GM19324 (cell line): ENCODE results near the gene BBS9.
"Not testable (repeated sequence)": the region's sequence is repeated elsewhere in the genome, so short reads cannot be mapped to it uniquely, and the experiment has no call there.

Experiments
- ATAC-seq: cut with Tn5 transposase; IDR thresholded peaks from one replicate; pipeline ENCODE4 v1.9.1; 2021; ENCODE audit warnings: mild to moderate bottlenecking, moderate library complexity; ENCODE audit not compliant: unreplicated experiment, low FRiP score

BBS9 gene

GRCh38 chr7:33192695-33193291 lies 63.4 kb downstream of the BBS9 start:
- ATAC-seq: no peak

DNA sequence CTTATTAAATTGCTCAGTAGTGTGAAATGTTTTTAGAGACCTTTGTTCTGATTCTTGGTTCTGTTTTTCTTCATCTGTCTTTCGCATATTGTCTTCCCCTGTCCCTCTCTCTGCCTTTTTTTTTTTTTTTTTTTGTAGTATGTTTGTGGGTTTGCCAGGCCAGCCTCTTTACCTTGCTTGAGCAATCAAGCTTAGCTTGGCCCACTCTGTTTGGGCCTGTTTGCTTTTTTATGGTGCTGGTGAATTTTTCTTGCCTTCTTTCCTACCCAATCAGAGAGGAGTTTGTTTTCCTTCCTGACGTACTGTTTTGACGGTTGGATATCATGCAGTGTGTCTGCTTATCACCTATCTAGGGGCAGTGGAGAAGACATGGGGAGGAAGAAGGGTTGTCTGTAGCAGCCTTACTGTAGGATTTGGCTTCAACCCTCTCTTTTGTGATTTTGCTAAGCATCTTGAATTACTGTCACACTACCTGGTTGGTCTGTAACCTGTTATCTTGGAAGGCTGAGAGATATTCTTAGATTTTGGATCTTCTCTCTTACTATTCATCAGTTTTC lies 64.0 kb downstream of the BBS9 start:
- ATAC-seq: no peak

DNA sequence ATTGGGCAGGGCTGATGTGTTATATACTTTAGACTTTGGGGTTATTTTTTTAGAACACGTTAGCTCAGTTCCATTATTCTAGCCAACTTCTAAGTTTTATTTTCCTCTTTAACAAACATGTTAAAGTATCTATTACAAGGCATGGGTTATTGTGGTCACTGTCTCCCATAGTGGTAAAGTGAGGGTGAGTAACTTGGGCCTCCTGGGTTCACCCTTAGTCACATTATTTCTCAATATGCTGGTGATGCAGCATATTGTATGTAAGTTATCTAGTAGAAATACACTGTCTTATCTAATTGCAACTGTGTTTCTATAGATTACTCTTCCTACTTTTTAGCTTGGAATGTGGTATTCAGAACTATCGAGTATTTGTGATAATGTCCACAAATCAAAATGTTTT lies 65.9 kb downstream of the BBS9 start:
- no peak for ATAC-seq

DNA sequence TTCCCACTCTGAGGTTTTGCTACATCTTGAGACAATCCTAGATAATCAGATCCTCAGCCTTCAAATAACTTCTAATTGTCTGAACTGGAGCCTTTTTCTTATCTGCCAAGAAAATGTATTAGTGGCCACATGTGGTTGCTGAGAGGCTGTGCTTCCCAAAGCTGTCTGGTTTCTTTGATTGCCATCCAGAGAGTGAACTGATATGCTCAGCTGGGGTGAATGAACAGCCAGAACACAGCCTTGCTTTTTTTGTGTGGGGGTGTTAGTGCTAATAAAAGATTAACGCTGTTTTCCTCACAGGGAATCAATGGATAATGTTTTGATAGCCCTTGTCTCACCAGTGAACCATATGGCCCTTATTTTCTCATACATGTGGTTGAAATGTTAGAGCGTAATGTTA lies 66.9 kb downstream of the BBS9 start:
- no peak for ATAC-seq

DNA sequence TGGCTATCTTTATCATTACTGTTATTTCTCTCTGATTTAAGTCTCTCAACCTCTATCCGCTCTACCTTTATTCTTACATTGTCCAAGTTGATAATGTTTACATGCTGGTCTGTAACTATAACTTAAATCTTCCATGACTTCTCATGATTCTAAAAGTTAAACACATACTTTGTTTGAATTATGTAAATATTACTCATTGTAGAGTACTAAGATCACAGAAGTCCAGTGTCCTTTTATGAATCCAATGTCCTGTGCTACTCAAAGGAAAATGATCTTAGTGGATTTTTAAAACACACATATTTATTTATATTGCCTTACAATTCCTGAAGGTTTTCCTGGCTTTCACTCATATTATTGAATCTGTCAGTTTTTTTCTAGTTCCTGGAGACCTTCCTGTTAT lies 70.9 kb downstream of the BBS9 start:
- ATAC-seq: no peak

- no peak for ATAC-seq
Measured at GRCh38 chr7:33201821-33202220, 72.5 kb downstream of the BBS9 start.

DNA sequence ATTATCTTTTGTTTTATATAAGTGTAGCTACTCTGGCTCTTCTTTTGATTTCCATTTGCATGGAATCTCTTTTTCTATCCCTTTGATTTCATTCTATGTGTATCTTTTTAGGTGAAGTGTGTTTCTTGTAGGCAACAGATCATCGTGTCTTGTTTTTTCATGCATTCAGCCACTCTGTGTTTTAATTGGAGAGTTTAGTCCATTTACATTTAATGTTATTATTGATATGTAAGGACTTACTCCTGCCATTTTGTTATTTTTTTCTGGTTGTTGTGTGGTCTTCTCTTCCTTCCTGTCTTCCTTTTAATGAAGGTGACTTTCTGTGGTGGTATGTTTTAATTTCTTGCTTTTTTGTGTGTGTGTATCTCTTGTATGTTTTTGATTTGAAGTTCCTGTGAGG lies 81.6 kb downstream of the BBS9 start:
- ATAC-seq: no peak

DNA sequence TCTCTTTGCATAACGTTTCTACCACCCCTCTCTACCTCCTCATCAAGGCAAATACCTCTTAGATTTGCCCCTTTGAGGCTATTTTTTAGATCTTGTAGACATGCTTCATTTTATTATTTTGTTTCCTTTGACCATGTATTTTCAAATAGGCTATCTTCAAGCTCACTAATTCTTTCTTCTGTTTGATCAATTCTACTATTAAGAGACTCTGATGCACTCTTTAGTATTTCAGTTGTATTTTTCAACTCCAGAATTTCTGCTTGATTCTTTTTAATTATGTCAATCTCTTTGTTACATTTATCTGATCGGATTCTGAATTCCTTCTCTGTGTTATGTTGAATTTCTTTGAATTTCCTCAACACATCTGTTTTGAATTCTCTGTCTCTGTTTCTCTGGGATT lies 82.8 kb downstream of the BBS9 start:
- no peak for ATAC-seq

GRCh38 chr7:33215992-33216391 lies 86.6 kb downstream of the BBS9 start:
- no peak for ATAC-seq

DNA sequence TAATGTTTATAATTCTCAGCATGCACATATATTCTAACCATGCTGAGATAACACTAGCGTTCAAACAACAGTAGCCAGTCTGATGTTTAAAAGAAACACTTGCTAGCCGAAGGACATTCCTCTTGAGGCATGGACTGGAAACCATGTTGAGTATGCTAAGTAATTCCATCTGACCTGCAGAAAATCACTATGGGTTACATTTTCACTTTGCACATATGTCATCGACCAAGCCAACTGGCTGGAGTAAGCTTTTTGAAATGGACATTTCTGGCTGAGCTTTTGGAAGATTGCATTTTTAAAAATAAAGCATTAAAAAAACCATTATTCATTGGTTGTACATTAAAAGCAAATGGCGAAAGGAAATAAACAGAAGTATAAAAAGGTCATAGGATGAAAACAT lies 88.2 kb downstream of the BBS9 start:
- no peak for ATAC-seq

GRCh38 chr7:33218841-33219535 lies 89.6 kb downstream of the BBS9 start:
- not testable (repeated sequence) for ATAC-seq

DNA sequence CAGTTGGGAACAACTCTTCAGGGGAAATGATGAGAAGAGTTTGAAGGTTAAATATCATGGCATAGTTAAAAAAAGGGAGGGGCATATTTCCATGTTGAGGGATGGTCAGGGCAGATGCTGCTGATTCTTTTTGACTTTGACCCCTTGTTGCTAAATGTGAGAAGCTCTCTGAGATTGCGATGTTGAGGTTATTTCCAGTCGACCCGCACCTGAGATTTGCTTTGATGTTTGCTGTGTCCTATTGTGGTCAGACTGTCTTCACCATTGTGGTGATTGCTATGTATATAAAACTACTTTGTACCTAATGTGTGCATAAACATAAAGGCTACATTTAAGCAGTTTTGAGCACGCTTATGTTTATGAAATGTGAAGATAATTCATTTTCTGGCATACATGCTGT lies 90.9 kb downstream of the BBS9 start:
- ATAC-seq: no peak

- ATAC-seq: no peak
Measured at GRCh38 chr7:33221390-33221789, 92.0 kb downstream of the BBS9 start.

- ATAC-seq: no peak
Measured at GRCh38 chr7:33232632-33233145, 103.3 kb downstream of the BBS9 start.

DNA sequence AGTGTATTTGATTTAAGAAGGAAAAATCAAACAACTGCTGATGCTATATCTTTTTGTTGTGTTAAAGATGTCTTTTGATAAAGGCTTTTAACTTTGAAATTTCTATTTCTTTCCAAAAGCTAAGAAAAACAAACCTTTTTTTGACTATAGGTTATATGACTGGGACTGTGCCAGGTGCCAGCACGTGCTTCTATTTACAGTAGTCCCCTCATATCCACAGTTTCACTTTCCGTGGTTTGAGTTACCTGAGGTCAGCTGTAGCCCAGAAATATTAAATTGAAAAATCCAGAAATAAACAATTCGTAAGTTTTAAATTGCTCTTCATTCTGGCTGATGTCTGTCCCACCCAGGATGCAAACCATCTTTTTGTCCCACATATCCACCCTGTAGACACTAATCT lies 104.3 kb downstream of the BBS9 start:
- no peak for ATAC-seq

DNA sequence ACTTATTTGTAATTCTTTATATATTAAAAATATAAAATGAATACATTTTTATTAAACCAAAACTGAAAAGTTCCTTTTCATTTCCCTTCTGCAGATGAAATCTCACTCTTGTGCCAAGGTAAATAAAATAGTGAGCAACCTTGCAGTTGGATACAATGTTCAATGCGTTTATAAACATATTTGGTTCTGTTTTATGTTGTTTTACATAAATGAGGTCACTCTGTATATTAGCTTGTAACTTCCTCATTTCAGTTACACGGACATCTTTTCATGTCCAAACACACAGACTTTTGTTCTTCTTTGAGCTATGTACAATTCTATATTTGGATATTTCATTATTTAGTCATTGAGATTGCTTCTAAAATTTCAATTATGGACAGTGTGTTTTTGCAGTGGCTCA lies 107.7 kb downstream of the BBS9 start:
- ATAC-seq: no peak

DNA sequence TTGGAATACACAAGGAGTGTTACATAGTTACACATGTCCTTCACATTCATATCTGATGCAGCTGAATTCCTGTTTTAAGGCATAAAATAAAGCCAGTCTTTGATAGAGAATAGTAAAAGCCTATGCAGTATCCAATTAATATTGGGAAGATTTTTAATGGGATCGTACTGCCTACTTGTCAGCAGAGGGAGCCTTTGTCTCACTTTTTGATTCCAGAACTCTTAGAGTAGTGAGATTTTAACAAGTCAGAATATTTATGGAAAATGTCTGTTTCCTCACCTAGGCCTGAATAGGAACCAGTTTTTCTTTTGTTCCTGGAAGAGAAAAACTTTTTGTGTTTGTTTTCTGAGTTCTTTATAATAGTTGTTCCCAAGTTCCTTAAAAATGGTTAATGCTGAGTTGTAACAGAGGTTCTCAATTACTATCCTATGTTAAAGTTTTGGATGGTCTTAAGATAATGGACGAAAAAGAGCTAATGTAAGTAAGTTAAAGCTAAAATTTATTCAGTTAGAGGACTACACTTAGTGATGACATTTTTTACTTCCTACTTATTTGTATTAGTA lies 114.0 kb downstream of the BBS9 start:
- ATAC-seq: no peak

GRCh38 chr7:33248671-33249070 lies 119.3 kb downstream of the BBS9 start:
- no peak for ATAC-seq

- ATAC-seq: no peak
Measured at GRCh38 chr7:33250421-33250871, 121.1 kb downstream of the BBS9 start.

DNA sequence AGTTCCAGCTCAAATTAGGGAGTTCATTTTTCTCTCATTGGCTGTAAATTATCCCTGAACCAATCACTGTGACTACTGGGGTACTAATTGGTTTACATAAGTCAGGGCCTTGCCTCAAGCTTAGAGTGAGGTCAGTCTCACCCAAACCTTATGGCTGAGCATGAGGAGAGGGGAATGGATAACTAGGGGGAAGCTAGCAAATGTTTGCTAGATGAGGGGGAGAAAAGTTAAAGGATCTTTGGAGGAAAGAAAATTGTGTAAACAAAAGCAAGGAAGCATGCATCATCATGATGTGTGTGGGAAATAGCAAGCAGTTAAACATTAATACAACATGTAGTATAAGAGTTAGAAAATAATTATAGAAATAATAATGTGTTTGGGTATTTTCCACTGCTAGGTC lies 121.9 kb downstream of the BBS9 start:
- no peak for ATAC-seq

- ATAC-seq: no peak
Measured at GRCh38 chr7:33258491-33258951, 129.2 kb downstream of the BBS9 start.

DNA sequence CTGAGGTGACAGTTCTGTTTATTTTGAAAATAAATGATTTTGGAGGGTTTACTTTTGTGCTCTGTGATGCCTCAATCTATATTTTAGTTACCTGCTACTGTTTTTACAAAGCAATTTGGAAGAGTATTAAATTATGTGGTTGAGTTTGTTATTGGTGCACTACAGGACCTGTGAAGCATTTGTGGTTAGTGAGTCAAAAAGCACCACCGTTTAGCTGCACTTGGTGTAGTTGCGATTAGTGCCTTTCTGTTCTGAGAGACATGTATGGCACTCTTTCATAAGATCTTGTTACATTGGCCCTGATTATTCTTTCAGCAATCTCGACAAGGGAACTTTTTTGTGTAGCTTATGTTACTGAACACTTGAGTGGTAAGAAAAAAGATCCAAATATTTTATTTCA lies 132.2 kb downstream of the BBS9 start:
- ATAC-seq: no peak
